GM18502 (cell line): ENCODE results near the gene CYP2S1.
"Not testable (repeated sequence)": the region's sequence is repeated elsewhere in the genome, so short reads cannot be mapped to it uniquely, and the experiment has no call there.

ENCODE experiments used
- ATAC-seq: cut with Tn5 transposase; IDR thresholded peaks from one replicate; pipeline ENCODE4 v1.9.1; 2021; ENCODE audit warnings: mild to moderate bottlenecking; ENCODE audit not compliant: unreplicated experiment, poor library complexity

Gene CYP2S1, protein sequence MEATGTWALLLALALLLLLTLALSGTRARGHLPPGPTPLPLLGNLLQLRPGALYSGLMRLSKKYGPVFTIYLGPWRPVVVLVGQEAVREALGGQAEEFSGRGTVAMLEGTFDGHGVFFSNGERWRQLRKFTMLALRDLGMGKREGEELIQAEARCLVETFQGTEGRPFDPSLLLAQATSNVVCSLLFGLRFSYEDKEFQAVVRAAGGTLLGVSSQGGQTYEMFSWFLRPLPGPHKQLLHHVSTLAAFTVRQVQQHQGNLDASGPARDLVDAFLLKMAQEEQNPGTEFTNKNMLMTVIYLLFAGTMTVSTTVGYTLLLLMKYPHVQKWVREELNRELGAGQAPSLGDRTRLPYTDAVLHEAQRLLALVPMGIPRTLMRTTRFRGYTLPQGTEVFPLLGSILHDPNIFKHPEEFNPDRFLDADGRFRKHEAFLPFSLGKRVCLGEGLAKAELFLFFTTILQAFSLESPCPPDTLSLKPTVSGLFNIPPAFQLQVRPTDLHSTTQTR

DNA sequence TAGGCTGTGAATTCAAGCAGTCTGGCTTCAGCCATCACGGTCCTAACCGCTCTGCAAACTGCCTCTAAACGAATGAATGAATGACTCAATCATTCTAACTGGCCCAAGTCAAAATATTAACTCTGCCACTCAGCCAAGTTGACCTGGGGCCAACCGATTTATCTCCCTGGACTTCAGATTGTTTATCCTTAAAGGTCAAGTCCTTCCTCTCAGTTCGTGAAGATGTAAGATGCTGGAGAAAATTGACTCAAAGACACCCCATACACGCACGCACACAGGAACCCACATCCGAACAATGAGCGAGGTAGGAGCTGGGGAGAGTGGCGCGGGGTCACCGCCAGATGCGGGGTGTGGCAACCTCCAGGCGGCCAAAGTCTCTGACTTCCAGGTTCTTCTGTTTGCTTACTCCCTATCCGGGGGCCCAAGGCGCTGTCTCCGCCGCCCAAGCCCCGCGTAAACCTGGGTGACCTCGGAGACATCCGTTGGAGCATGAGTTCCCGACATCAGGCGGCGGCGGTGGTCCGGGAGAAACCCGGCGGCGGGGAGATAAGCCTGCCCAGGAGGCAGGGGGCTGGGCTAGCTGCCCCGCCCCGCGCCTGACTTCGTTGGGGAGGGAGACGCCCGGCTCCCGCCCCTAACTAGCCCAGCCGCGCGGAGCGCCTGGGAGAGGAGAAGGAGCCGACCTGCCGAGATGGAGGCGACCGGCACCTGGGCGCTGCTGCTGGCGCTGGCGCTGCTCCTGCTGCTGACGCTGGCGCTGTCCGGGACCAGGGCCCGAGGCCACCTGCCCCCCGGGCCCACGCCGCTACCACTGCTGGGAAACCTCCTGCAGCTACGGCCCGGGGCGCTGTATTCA, at the start of gene CYP2S1:
Gene CYP2S1 (plus strand): TSS at position 646 of the 856 bp plus-strand sequence. CDS start 46 bp downstream, at position 692.
- no peak for ATAC-seq

DNA sequence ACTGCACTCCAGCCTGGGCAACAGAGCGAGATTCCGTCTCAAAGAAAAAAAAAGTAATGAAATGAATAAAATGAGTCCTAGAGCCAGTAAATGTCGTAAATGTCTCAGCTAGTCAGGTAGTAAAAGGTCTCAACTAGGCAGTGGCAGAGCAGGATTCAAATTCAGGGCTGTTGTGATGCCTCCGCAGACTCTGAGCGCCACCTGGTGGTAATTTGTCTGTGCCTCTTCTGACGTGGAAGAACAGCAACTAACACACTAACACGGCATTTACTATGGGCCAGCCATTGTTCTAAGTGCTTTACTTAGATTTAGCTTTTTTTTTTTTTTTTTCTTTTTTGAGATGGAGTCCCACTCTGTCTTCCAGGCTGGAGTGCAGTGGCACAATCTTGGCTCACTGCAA, 48.6 kb upstream of the CYP2S1 start:
- ATAC-seq: no peak

DNA sequence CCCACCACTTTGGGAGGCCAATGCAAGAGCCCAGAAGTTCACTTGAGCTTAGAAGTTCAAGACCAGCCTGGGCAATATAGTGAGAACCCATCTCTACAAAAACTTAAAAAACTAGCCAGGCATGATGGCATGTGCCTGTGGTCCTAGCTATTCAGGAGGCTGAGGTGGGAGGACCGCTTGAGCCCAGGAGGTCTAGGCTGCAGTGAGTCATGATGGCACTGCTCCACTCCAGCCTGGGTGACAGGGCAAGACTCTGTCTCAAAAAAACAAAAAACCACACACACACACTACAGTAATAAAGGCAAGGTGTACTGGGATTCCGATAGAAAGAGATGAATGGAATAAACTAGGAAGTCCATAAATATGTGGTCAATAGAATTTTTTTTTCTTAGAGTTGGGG, 43.2 kb upstream of the CYP2S1 start:
- no peak for ATAC-seq

DNA sequence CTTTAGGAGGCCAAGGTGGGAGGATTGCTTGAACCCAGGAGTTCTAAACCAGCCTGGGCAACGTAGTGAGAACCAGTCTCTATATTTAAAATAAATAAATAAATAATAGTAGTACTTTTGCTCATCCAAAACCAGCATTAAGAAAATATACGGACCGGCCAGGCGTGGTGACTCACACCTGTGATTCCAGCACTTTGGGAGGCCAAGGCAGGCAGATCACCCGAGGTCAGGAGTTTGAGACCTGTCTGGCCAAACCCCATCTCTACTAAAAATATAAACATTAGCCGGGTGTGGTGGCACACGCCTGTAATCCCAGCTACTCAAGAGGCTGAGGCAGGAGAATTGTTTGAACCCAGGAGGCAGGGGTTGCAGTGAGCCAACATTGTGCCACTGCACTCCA, 42.0 kb upstream of the CYP2S1 start:
- not testable (repeated sequence) for ATAC-seq

DNA sequence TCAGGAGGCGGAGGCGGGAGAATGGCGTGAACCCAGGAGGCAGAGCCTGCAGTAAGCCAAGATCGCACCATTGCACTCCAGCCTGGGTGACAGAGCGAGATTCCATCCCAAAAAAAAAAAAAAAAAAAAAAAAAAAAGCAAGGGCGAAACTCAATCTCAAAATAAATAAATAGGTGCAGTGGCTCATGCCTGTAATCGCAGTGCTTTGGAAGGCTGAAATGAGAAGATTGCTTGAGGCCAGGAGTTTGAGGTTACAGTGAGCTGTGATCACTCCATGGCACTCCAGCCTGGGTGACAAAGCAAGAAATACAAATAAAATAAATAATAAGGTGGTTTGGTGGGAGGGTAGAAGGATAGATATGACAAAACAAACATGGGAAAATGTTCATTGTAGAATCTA, 39.0 kb upstream of the CYP2S1 start:
- ATAC-seq: no peak

DNA sequence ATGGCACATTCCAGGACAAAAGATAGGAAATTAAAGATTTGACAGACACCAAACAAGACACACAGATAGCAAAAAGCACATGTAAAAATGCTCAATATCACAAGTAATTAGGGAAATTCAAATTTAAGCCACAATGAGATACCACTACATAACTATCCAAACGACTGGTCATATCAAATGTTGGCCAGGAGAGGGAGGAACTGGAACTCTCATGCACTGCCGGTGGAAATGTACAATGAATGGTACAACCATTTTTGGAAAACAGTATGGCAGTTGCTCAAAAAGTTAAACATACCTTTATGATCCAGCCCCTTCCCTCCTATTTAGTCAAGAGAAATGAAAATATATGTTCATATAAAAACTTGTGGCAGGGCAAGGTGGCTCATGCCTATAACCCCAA, 36.8 kb upstream of the CYP2S1 start:
- no peak for ATAC-seq

DNA sequence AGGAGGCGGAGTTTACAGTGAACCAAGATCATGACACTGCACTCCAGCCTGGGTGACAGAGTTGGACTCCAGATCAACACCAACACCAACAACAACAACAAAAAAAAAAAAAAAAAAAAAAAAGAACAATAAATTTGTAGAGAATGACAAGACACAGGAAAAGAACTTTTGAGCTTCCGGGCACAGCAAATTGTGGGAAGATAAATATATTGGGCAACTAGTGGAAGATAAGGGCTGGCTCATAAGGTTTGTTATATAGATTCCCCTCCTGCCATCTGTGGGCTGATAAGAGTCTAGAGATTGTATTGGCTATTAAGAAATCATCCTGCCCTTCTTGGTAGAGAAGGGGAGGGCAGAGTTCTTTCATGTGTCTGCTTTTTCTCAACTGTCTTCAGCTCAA, 33.1 kb upstream of the CYP2S1 start:
- no peak for ATAC-seq

DNA sequence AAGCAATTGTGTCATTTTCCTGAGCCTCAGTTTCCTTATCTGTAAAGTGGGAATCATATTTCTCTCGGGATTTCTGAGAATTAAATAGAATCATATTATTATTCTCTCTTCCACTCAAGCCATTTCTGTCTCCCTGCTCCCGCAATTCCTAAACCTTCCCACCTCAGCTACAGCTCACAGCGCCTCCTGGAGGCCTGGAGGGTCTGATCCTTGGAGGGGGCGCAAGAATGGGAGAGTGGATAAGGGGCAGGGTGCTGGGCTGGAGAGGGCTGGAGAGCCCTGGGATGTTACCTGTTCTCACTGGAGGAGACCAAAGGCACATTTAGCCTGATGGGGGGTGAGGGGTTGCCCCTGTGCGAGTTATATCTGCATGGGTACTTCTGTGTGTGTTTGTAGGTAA, 31.1 kb upstream of the CYP2S1 start:
- no peak for ATAC-seq

DNA sequence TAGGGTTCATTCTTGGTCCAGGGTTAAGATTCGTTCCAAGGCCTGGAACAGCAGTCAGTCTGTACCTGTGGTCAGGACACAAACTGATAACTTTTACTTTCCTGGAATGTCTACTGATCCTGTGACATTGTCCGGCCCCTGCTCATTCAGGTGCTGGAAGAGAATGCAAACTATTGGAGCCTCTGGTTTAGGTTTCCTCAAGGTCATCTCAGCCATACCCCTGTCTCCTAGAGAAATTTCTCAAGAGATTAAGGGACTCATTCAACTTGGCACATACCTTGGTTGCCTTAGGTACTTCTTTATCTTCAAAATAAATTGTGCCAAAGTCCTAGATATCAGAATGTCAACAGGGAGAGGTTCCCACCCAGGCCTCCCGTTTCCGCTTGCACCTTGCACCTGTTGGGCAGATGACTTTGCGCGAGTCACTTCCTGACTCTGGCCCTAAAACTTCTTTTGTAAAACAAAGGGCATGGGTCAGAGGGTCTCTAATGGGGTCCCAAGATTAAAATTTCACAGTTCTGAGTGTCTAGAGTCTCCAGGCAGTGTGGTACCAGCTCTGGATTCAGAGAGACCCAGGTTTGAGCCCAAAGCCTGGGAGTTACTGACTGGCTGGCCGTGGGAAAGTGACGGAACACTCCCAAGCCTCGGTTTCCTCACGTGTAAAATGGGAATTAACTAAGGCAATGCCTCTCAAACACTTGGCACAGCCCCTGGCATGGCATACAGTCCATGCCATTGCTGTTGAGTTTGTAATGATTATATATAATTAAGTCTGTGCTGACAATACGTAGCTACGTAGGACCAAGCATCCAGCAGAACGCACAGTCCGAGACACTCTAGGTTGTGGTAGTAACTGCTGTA, 25.8 kb upstream of the CYP2S1 start:
- ATAC-seq: no peak

DNA sequence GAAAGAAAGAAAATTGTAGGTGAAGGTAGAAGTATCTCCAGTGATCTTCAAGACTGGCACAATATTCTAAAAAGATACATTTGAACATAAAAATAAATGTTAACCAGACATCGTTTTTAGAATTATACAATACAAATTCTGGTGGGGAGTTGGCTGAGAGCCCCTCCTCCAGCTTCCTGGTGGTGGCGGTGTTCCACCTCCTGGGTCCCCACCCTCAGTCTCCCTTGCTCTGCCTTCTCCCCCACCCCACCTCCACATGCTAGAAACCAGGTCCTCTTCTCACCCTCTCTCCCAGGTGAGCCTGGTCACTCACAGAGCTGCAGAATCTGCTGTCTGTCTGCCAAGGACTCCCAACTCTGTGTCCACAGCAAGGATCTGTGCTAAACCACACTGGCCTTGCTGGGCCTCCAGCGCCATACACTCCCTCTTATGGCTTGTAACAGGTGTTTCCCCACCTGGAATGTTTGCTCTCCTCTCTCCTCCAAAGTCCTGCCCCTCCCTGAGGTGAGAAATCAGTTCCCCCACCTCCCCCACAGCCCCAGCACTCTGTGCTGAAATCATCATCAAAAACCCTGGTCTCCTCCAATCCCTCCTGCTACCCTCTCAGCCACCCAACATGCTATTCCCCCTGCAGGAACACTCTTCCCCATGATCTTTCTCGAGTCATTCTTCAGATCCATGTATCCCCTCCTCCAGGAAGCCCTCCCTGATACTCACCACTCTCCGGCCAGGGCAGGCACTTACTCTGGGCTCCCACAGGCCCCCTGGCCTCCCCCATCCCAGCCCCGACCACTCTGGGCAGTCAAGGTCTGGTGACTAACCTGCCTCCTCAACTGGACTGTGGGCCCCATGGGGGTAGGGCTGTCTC, 20.5 kb upstream of the CYP2S1 start:
- no peak for ATAC-seq

DNA sequence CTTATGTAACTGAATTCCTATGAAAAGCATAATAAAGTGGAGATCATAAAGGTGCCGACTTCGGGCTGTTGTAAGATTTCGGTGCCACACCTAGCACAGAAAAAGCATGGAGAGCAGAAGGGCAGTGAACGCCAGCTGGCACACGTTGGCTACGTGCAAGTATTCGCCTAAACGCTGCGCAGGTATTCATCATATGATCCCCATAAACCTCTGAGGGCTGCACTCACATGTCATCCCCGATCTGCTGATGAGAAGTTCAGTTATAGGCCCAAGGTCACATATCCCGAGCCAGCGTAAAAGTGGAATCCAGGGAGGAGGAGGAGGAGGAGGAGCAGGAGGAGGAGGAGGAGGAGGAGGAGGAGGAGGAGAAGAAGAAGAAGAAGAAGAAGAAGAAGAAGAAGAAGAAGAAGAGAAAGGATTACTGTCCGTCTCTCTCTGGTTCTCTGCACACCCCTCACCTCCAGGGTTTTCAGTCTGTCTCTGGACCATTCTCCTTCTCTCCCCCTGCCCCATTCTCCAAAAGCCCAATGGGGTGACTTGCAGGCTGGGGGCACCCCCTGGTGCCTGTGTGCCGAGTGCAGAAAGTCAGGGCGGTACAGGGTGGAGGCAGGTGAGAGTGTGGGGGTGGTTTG, 18.6 kb upstream of the CYP2S1 start:
- no peak for ATAC-seq

DNA sequence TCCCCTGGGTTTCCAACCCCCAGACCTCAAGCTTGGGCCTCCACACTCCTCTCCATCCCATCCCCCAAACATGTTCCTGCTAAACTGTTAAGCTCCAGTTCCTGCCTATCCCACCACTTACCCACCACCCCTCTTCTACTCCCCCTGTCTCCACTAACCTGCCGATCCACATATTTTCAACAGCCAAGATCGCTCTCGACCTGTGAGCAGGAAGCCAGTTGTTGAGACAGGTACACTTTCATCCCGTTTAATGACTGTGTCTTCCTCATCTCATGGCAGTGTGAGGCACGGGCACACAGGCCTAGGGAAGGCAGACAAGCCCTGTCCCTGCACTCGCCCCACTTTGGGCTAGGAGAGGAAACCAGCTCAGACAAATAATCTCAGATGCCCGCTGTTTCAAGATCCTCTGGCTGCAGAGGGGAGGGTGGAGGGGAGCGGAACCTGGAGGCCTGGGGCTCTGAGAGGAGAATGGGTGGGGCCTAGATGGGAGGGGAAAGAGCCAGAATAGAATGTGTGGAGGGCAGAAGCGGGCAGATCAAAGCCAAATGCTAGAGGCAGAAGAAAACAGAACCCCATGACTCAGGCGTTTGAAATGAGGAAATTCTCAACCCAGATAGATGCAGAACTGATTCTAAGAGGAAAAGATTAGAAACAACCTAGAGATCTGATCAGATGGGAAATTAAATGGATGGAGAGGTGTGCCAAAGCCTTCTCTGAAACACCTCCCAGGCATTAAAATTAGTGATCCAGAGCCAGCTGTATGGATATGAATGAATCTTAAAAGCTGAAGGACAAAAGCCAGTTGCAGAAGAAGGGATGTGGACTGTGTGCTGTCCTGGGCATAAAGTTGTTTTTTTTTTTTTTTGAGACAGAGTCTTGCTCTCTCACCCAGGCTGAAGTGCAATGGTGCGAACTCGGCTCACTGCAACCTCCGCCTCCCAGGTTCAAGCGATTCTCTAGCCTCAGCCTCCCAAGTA, 16.9 kb upstream of the CYP2S1 start:
- ATAC-seq: no peak

DNA sequence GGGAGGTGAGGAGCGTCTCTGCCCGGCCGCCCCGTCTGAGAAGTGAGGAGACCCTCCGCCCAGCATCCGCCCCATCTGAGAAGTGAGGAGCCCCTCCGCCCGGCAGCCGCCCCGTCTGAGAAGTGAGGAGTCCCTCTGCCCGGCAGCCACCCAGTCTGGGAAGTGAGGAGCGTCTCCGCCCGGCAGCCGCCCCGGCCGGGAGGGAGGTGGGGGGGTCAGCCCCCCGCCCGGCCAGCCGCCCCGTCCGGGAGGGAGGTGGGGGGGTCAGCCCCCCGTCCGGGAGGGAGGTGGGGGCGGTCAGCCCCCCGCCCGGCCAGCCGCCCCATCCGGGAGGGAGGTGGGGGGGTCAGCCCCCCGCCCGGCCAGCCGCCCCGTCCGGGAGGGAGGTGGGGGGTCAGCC, 12.8 kb upstream of the CYP2S1 start:
- not testable (repeated sequence) for ATAC-seq

DNA sequence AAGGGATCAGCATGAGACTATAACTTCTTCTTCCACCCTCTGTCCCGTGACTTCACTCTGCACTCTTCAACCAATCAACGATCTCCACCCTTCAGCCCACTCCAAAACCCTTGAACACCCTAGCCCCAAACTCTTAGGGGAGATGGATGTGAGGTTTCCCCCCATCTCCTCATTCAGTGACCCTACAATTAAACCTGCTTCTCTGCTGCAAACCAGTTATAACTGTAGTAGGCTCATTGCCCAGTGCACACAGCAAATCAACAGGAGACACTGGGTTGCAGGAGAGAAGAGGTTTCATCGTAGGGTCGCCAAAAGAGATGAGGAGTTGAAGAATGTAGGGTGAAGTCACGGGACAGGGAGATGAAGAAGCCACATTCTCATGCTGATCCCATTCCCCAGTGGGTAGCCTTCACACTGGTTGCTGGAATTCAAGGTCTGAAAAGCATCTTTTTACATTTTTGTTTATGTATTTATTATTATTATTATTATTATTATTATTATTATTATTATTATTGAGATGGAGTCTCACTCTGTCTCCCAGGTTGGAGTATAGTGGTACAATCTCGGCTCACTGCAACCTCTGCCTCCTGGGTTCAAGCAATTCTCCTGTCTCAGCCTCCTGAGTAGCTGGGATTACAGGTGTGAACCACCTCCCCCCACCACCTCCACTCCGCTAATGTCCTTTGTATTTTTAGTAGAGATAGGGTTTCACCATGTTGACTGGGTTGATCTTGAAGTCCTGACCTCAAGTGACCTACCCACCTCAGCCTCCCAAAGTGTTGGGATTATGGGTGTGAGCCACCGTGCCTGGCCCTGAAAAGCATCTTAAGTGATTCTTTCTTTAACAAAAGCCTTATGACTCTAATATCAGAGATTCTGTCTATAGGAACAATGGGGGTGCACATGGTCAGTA, 5.8 kb upstream of the CYP2S1 start:
- no peak for ATAC-seq

DNA sequence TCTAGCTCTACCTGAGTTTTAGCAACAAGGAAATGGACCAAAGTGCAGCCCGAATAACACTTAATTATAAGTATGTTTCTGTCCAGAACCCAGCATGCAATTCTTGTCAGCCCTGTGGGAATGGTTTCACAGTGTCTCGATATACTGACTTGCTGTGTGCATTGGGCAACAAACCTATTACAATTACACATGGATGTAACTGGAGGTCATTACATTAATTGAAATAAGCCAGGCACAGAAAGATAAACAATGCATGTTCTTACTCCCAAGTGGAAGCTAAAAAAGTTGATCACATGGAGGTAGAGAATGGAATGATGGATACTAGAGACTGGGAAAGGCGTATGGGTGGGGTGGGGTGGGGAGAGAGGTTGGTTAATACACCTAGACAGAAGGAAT, 5.1 kb upstream of the CYP2S1 start:
- ATAC-seq: no peak

DNA sequence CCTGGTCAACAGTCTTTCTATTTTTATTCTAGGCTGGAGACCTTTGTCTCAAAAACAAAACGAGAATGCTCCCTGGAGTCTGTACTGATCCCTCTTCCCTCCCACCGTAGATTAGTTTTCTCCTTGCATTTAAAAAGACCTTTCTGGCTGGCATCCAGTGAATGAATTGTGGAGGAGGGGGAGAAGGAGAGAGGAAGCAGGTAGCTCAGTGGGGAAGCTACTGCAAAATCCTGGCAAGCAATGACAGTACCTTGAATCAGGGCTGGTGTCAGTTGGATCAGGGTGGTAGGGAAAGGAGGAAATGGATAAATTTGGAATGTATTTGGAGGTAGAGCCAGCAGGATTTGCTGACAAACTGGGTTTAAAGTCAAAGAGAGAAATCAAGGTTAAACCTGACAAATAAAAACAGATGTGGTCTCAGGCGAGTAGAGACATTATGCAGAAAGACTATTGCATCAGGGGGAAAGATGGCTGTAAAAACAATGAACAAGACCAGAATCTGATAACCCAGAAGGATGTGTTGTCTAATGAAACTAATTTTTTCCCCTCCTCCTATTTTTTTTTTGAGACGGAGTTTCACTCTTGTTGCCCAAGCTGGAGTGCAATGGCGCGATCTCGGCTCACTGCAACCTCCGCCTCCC, 3.5 kb upstream of the CYP2S1 start:
- ATAC-seq: no peak
